SH-SY5Y (cell line): Measurements from ENCODE around the gene LRRC27.

Experiments used
- GATA2 ChIP-seq: IDR thresholded peaks from 2 replicates; pipeline ENCODE4 v1.6.1; 2011; ENCODE audit warnings: mild to moderate bottlenecking, low read depth, low read length
- GATA3 ChIP-seq: IDR thresholded peaks from 2 replicates; pipeline ENCODE4 v1.6.1; 2011; ENCODE audit warnings: low read depth, mild to moderate bottlenecking, low read length, moderate library complexity

Gene LRRC27

GRCh38 chr10:132365102-132365501 is 33.1 kb downstream of the LRRC27 start:
- TF ChIP-seq GATA3 = no peak
- TF ChIP-seq GATA2 = no peak

- TF ChIP-seq GATA2 (no peak), GATA3 (no peak)
Observed at GRCh38 chr10:132366006-132366405, 34.0 kb downstream of the LRRC27 start.

- TF ChIP-seq GATA2 (no peak), GATA3 (no peak)
Observed at GRCh38 chr10:132366499-132366898, 34.5 kb downstream of the LRRC27 start.

GRCh38 chr10:132368391-132368790 is 36.4 kb downstream of the LRRC27 start:
- TF ChIP-seq GATA2 (no peak), GATA3 (no peak)

- no peak for TF ChIP-seq GATA3
- TF ChIP-seq GATA2 = no peak
Observed at GRCh38 chr10:132368881-132369635, 37.1 kb downstream of the LRRC27 start.

GRCh38 chr10:132369636-132370185 is 37.7 kb downstream of the LRRC27 start:
- TF ChIP-seq GATA2 (no peak), GATA3 (no peak)

GRCh38 chr10:132370426-132371340 is 38.7 kb downstream of the LRRC27 start:
- TF ChIP-seq GATA3 = no peak

GRCh38 chr10:132371641-132372081 is 39.7 kb downstream of the LRRC27 start:
- no peak for TF ChIP-seq GATA3
- TF ChIP-seq GATA2 = no peak

GRCh38 chr10:132372516-132373095 is 40.6 kb downstream of the LRRC27 start:
- TF ChIP-seq GATA2 (no peak), GATA3 (no peak)

GRCh38 chr10:132373241-132373955 is 41.4 kb downstream of the LRRC27 start:
- no peak for TF ChIP-seq GATA3
- no peak for TF ChIP-seq GATA2

GRCh38 chr10:132374176-132374575 is 42.2 kb downstream of the LRRC27 start:
- TF ChIP-seq GATA2 (no peak), GATA3 (no peak)

GRCh38 chr10:132374612-132375011 is 42.6 kb downstream of the LRRC27 start:
- TF ChIP-seq GATA2 (no peak), GATA3 (no peak)

GRCh38 chr10:132375116-132375794 is 43.3 kb downstream of the LRRC27 start:
- TF ChIP-seq GATA2 (no peak), GATA3 (no peak)
